OCI-LY1 (cell line): ENCODE measurements around the gene MDN1.

Experiments used
- CTCF ChIP-seq: fragments of 200-600 bp; sonication (generic), shearing (Covaris generic); IDR thresholded peaks from 2 replicates; pipeline ENCODE4 v1.5.1; 2017; ENCODE audit warnings: mild to moderate bottlenecking, antibody characterized with exemption, low read length, moderate library complexity, mixed read lengths
- EZH2 ChIP-seq: fragments of 200-600 bp; sonication (generic), shearing (Covaris generic); IDR thresholded peaks from 2 replicates; pipeline ENCODE4 v1.8.0; 2017; ENCODE audit warnings: borderline replicate concordance, mixed run types, mild to moderate bottlenecking, antibody characterized with exemption, low read length, moderate library complexity, mixed read lengths

DNA sequence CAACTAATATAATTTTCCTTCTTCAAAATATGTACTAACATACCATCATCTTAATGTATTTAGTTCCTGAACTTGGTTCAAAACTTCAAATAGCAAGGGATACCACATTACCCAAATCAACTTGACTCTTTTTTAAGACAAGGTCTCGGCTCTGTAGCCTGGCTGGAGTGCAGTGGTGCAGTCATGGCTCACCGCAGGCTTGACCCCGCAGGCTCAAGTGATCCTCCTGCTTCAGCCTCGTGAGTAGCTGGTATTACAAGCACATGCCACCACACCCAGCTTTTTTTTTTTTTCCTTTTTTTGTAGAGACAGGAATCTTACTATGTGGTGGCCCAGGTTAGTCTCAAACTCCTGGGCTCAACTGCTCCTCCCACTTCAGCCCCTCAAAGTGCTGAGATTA is 125.2 kb downstream of the MDN1 start:
- TF ChIP-seq CTCF (no peak), EZH2 (no peak)
